BE2C (cell line): ENCODE results near the gene DNAH3.
"Not testable (repeated sequence)": the region's sequence is repeated elsewhere in the genome, so short reads cannot be mapped to it uniquely, and the experiment has no call there.

Experiments
- DNase-seq: peaks from one replicate; pipeline ENCODE4 v3.0.0-alpha.2; 2020
- H3K27me3 ChIP-seq: fragments of 250-450 bp; sonication (Bioruptor Pico); 2 replicates; pipeline ENCODE4 v1.5.1; 2020; ENCODE audit warnings: mild to moderate bottlenecking
- H3K36me3 ChIP-seq: fragments of 250-450 bp; sonication (Bioruptor Pico); 2 replicates; pipeline ENCODE4 v1.5.1; 2020; ENCODE audit warnings: mild to moderate bottlenecking
- H3K4me1 ChIP-seq: fragments of 250-450 bp; sonication (Bioruptor Pico); 2 replicates; pipeline ENCODE4 v1.5.1; 2020
- H3K4me3 ChIP-seq: 2 replicates; pipeline ENCODE4 v1.5.1; 2011; ENCODE audit warnings: low read depth, low read length
- H3K9me3 ChIP-seq: fragments of 250-450 bp; sonication (Bioruptor Pico); 2 replicates; pipeline ENCODE4 v1.5.1; 2020
- TF ChIP-seq, protein P1 (sequence below): IDR thresholded peaks from 2 replicates; pipeline ENCODE4 v1.5.1; 2012; ENCODE audit warnings: mild to moderate bottlenecking, low read depth, low read length

Gene DNAH3

DNA sequence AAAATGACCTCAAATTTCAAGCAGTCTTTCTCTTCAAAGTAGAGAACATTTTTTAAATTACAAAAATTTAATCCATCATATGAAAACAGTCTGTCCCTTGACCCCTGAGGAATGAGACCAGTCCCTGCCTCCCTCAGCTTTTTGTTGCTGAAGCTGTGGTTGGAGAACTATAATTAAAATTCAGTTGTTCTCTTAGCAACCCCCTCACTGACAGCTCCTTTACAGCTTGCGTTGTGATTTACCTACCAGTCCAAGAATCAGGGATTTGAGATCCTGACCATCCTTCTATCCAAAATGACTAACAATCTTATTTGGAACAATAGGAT, 220.3 kb downstream of the DNAH3 start:
- H3K36me3 ChIP-seq: no peaks in the 10 kb centered on the region
- DNase-seq: no peak
- TF ChIP-seq, protein P1, sequence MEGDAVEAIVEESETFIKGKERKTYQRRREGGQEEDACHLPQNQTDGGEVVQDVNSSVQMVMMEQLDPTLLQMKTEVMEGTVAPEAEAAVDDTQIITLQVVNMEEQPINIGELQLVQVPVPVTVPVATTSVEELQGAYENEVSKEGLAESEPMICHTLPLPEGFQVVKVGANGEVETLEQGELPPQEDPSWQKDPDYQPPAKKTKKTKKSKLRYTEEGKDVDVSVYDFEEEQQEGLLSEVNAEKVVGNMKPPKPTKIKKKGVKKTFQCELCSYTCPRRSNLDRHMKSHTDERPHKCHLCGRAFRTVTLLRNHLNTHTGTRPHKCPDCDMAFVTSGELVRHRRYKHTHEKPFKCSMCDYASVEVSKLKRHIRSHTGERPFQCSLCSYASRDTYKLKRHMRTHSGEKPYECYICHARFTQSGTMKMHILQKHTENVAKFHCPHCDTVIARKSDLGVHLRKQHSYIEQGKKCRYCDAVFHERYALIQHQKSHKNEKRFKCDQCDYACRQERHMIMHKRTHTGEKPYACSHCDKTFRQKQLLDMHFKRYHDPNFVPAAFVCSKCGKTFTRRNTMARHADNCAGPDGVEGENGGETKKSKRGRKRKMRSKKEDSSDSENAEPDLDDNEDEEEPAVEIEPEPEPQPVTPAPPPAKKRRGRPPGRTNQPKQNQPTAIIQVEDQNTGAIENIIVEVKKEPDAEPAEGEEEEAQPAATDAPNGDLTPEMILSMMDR: no peak
- H3K27me3 ChIP-seq: no peaks in the 10 kb centered on the region
- no peaks in the 10 kb centered on the region for H3K4me1 ChIP-seq
- H3K9me3 ChIP-seq: no peaks in the 10 kb centered on the region
- no peak overlapping the region for H3K4me3 ChIP-seq

DNA sequence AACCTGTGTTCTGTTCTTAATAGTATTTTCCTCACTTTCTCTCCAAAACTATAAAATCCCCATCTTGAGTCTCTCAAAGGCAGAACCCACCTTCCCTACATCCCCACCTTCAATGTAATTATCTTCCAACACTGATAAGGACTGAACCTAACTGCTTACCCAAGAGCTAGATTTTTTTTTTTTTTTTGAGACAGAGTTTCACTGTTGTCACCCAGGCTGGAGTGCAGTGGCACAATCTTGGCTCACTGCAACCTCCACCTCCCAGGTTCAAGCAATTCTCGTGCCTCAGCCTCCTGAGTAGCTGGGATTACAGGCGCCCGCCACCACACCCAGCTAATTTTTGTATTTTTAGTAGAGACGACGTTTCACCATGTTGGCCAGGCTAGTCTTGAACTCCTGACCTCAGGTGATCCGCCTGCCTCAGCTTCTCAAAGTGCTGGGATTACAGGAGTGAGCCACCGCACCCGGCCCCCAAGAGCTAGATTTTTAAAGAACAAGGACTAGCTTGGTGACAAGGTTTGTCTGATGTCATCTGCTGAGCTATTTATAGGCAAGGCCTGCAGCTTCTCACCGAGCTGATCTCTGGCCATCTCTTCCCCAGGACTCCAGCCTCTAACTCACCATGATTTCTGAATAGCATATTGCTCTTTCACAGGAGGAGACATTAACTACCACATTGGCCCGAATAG, 220.8 kb downstream of the DNAH3 start:
- H3K27me3 ChIP-seq, H3K4me1 ChIP-seq, DNase-seq, H3K9me3 ChIP-seq, H3K4me3 ChIP-seq, H3K36me3 ChIP-seq: not testable (repeated sequence)

DNA sequence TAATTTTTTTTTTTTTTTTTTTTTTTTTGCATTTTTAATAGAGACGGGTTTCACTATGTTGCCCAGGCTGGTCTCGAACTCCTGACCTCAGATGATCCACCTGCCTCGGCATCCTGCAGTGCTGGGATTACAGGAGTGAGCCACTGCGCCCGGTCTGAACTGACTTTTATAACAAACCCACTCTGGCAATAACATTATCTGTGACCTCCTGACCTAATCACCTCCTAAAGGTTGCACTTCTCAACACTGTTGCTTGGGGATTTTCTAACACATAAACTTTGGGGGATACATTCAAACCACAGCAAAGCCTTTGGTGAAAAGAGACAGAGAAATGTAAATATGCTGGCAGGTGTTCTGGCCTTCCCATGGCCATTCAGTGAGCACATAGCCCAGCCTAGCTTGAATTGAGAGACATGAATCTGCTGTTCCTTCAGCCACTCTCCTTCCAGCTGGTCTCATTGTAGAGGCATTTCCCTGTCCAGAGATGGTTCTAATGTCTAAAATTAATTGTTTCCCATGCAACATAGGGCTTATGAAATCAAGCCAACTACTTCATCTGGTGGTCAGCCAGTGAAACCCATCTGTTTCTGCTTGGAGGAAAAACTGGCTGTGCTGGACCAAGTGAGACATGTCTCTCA, 221.8 kb downstream of the DNAH3 start:
- DNase-seq: no peak
- Histone ChIP-seq H3K36me3 (no peaks in the 10 kb centered on the region), H3K4me3 (no peak overlapping the region), H3K9me3 (no peaks in the 10 kb centered on the region), H3K27me3 (no peaks in the 10 kb centered on the region), H3K4me1 (no peaks in the 10 kb centered on the region)
- TF ChIP-seq, protein P1: no peak

DNA sequence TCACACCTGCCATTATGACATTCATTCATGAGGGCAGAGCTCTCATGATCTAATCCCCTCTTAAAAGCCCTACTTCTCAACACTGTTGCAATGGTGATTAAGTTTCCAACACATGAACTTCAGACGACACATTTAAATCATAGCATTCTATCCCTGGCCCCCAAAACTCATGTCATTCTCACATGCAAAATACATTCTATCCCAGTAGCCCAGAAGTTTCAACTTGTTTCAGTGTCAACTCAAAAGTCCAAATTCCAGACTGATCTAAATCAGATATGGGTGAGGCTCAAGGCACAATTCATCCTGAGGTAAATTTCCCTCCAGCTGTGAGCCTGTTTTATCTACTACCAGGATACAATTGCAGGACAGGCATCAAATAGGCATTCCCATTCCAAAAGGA, 224.9 kb downstream of the DNAH3 start:
- no peaks in the 10 kb centered on the region for H3K36me3 ChIP-seq
- DNase-seq: no peak
- no peaks in the 10 kb centered on the region for H3K9me3 ChIP-seq
- no peaks in the 10 kb centered on the region for H3K4me1 ChIP-seq
- no peaks in the 10 kb centered on the region for H3K27me3 ChIP-seq
- H3K4me3 ChIP-seq: no peak overlapping the region
- TF ChIP-seq, protein P1: no peak

DNA sequence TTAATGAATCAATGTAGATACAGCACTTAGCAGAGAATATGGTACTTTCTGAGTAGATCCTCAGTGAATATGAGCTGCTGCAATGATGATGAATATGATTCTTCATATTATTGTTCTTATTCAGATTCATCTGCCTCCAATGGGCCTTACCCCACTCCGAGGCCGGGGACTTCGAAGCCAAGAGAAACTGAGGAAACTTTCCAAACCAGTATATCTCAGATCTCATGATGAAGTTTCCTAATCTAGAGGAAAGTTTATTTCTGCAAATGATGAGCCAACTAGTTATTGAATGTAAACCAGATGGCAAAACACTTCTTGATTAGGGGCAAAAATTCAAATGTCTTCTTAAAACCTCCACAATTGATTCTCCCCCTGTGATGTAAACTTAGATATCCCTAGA, 226.8 kb downstream of the DNAH3 start:
- no peaks in the 10 kb centered on the region for H3K36me3 ChIP-seq
- H3K9me3 ChIP-seq: no peaks in the 10 kb centered on the region
- no peaks in the 10 kb centered on the region for H3K27me3 ChIP-seq
- no peak for DNase-seq
- H3K4me1 ChIP-seq: no peaks in the 10 kb centered on the region
- TF ChIP-seq, protein P1: no peak
- no peak overlapping the region for H3K4me3 ChIP-seq

DNA sequence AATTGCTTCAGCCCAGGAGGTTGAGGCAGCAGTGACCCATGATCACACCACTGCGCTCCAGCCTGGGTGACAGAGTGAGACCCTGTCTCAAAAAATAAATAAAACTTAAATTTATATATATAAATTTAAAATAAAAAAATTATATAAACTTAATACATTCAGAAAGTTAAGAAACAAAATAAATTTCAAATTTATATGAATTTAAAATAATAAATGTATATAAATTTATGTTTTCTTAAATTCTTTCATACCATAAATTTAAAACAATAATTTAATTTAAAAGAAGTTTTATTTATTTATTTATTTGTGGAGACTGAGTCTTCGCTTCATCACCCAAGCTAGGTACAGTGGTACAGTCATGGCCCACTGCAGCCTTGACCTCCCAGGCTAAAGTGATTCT, 229.8 kb downstream of the DNAH3 start:
- no peak for DNase-seq
- Histone ChIP-seq H3K9me3 (no peaks in the 10 kb centered on the region), H3K27me3 (no peaks in the 10 kb centered on the region), H3K4me1 (no peaks in the 10 kb centered on the region), H3K4me3 (no peak overlapping the region), H3K36me3 (no peaks in the 10 kb centered on the region)
- TF ChIP-seq, protein P1: no peak

DNA sequence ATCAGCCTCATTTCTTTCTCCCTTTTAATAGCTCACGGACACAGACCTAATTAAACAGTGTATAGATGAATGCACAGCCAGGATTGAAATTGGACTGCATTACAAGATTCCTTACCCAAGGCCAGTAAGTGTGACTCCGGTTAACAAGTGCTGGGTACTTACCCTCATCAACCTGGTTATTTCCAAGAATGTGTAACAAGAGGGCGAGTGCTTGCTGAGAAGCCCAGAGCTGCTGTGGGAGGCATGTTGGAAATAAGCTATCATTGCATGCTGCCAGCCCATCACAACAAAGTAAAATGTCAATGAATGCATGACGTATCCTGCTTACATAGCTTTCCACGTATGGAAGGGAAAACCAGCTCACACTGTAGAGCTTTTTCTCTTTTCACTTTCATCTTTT, 230.6 kb downstream of the DNAH3 start:
- no peak for DNase-seq
- 0 out of 2 replicates have a peak, but pooled peaks cover 4% of the 10 kb centered on the region for H3K4me1 ChIP-seq
- no peaks in the 10 kb centered on the region for H3K9me3 ChIP-seq
- H3K27me3 ChIP-seq: no peaks in the 10 kb centered on the region
- H3K36me3 ChIP-seq: no peaks in the 10 kb centered on the region
- H3K4me3 ChIP-seq: no peak overlapping the region
- TF ChIP-seq, protein P1: no peak
